GM12891 (cell line): ENCODE results near the gene LRP5.

ENCODE experiments used
- POLR2A ChIP-seq: IDR thresholded peaks from 2 replicates; pipeline ENCODE4 v1.6.1; 2011; ENCODE audit warnings: low read depth, low read length, control low read depth
- TAF1 ChIP-seq: IDR thresholded peaks from 2 replicates; pipeline ENCODE4 v1.6.1; 2011; ENCODE audit warnings: low read depth, low read length, control low read depth

DNA sequence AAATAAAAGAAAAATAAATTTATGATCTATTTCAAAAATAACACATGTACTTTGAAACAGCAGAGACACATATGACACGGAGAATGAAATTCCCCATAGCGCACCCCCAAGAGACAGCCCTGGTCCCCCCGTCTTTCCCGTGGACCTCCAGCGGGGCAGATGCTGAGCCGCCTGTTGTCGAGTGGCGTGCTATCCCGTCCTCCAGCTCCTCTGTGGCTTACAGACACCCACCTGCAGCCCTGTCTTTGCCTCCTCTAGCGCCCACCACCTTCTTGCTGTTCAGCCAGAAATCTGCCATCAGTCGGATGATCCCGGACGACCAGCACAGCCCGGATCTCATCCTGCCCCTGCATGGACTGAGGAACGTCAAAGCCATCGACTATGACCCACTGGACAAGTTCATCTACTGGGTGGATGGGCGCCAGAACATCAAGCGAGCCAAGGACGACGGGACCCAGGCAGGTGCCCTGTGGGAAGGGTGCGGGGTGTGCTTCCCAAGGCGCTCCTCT lies 103.7 kb downstream of the LRP5 start:
- TF ChIP-seq POLR2A = no peak
- TF ChIP-seq TAF1 = no peak
